ENCODE data around the gene PPP2R5D.

The PPP2R5D gene

DNA sequence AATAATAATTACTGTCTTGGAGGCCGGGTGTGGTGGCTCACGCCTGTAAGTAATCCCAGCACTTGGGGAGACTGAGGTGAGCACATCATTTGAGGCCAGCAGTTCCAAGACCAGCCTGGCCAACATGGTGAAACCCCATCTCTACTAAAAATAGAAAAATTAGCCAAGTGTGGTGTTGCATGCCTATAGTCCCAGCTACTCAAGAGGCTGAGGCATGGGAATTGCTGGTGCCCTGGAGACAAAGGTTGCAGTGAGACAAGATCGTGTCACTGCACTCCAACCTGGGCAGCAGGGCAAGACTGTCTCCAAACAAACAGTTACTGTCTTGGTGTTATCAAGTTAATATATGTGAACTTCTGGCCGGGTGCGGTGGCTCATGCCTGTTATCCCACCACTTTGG is 42.0 kb downstream of the PPP2R5D start:
- Mint-ChIP-seq H3K4me3 (peak overlapping the region in 1 of 3 experiments; percentile 10), H3K27ac (no peak overlapping the region), H3K36me3 (ENCODE audit: low read depth) (peaks cover 60% of the 10 kb centered on the region), H3K9me3 (no peaks in the 10 kb centered on the region), H3K27me3 (ENCODE audit: low read depth) (no peaks in the 10 kb centered on the region), H3K4me1 (no peaks in the 10 kb centered on the region)
- TF ChIP-seq, protein P1, sequence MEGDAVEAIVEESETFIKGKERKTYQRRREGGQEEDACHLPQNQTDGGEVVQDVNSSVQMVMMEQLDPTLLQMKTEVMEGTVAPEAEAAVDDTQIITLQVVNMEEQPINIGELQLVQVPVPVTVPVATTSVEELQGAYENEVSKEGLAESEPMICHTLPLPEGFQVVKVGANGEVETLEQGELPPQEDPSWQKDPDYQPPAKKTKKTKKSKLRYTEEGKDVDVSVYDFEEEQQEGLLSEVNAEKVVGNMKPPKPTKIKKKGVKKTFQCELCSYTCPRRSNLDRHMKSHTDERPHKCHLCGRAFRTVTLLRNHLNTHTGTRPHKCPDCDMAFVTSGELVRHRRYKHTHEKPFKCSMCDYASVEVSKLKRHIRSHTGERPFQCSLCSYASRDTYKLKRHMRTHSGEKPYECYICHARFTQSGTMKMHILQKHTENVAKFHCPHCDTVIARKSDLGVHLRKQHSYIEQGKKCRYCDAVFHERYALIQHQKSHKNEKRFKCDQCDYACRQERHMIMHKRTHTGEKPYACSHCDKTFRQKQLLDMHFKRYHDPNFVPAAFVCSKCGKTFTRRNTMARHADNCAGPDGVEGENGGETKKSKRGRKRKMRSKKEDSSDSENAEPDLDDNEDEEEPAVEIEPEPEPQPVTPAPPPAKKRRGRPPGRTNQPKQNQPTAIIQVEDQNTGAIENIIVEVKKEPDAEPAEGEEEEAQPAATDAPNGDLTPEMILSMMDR (IDR thresholded peaks at IDR 0.05; ENCODE audit: unreplicated experiment in 3 of 3), result no peak

DNA sequence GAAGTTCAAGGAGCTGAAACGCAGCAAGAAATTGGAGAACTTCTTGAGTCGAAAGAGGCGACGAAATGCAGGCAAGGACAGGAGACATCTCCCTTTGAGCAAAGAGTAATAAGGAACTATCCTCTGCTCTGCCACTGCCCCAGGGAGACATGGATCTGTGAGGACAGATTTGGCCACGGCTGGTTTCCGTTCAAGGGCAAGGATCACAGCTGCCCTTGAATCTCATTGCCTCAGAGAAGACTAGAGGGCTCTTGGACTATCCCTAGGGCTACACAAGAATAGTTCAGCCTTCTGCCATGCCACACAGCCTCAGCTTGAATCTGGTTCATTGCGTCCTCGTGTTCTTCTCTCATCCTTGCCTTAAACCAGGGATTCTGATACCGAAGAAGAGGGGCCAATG is 44.8 kb downstream of the PPP2R5D start:
- Mint-ChIP-seq H3K36me3 (ENCODE audit: low read depth) (peaks cover 78% of the 10 kb centered on the region), H3K27ac (no peak overlapping the region), H3K4me3 (no peak overlapping the region), H3K9me3 (no peaks in the 10 kb centered on the region), H3K27me3 (ENCODE audit: low read depth) (no peaks in the 10 kb centered on the region), H3K4me1 (no peaks in the 10 kb centered on the region)
- TF ChIP-seq, protein P1 (IDR thresholded peaks at IDR 0.05; ENCODE audit: unreplicated experiment in 3 of 3), result no peak

DNA sequence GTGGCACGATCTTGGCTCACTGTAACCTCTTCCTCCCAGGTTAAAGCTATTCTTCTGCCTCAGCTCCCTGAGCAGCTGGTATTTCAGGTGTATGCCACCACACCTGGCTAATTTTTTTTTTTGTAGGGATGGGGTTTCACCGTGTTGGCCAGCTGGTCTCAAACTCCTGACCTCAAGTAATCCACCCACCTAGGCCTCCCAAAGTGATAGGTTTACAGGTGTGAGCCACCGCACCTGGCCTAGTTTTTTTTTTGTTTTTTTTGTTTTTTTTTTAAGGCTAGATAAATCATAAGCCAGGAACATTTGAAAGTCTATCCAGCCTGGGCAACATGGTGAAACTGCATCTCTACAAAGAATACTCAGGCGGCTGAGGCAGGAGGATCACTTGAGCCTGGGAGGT is 48.0 kb downstream of the PPP2R5D start:
- Mint-ChIP-seq H3K4me3 (no peak overlapping the region), H3K27ac (no peak overlapping the region)
- TF ChIP-seq, protein P1 (IDR thresholded peaks at IDR 0.05; ENCODE audit: unreplicated experiment in 3 of 3), result no peak

DNA sequence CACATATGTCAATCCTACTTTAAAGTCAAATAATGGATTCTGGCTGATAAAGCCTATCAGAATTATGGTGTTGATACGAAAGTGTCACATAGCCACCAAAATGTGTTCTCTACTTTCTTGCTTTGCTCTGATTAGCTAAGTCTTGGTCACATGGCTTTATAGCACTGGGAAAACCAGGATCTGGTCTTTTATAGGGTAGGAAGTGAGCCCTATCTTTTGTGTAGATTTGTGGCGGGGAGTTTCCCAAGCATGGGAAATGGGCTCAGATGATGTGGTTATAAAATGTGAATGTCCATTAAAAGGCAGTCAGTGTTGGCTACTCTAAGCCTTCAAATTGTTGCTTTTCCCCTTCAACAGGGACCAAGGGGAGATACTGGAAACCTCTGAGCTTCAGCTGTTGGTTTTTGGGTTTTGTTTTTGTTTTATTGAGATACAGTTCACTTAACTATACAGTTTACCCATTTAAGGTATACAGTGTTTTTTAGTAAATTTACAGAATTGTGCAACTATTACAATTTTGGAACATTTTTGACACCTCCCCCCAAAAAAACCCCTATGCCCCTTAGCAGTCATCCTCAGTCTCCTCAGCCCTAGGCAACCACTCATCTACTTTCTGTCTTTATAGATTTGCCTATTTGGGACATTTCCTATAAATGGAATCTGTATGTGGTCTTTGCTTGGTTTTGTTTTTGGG is 49.3 kb downstream of the PPP2R5D start:
- TF ChIP-seq, protein P1 (IDR thresholded peaks at IDR 0.05; ENCODE audit: unreplicated experiment in 3 of 3), result no peak
- Mint-ChIP-seq H3K27me3 (ENCODE audit: low read depth) (no peaks in the 10 kb centered on the region), H3K9me3 (no peaks in the 10 kb centered on the region), H3K36me3 (ENCODE audit: low read depth) (peaks cover 76% of the 10 kb centered on the region), H3K27ac (no peak overlapping the region), H3K4me3 (no peak overlapping the region), H3K4me1 (no peaks in the 10 kb centered on the region)

More for the DNA sequence above, 48.0 kb downstream of the PPP2R5D start:
- Mint-ChIP-seq H3K27me3 (ENCODE audit: low read depth) (no peaks in the 10 kb centered on the region), H3K36me3 (ENCODE audit: low read depth) (peaks cover 76% of the 10 kb centered on the region), H3K9me3 (no peaks in the 10 kb centered on the region), H3K4me1 (no peaks in the 10 kb centered on the region)

DNA sequence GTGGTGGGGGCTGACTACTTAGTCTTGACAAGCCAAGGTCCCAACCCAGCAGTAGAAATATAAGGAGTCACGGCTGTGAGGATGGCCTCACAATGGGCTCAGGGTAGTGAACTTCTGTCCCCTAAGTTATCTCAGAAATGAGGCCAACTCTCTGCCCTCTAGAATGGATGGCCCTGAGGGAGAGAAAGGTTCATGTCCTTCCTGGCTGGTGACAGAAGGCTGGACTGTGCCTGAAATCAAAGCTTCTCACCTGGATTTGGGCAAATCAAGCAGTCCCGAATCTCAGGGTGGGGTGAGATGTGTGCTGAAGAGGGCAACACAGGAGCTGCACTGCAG is 49.8 kb downstream of the PPP2R5D start:
- Mint-ChIP-seq H3K27ac (no peak overlapping the region), H3K9me3 (no peaks in the 10 kb centered on the region), H3K36me3 (ENCODE audit: low read depth) (peaks cover 76% of the 10 kb centered on the region), H3K4me3 (no peak overlapping the region), H3K27me3 (ENCODE audit: low read depth) (no peaks in the 10 kb centered on the region), H3K4me1 (no peaks in the 10 kb centered on the region)
- TF ChIP-seq, protein P1 (IDR thresholded peaks at IDR 0.05; ENCODE audit: unreplicated experiment in 3 of 3), result no peak

DNA sequence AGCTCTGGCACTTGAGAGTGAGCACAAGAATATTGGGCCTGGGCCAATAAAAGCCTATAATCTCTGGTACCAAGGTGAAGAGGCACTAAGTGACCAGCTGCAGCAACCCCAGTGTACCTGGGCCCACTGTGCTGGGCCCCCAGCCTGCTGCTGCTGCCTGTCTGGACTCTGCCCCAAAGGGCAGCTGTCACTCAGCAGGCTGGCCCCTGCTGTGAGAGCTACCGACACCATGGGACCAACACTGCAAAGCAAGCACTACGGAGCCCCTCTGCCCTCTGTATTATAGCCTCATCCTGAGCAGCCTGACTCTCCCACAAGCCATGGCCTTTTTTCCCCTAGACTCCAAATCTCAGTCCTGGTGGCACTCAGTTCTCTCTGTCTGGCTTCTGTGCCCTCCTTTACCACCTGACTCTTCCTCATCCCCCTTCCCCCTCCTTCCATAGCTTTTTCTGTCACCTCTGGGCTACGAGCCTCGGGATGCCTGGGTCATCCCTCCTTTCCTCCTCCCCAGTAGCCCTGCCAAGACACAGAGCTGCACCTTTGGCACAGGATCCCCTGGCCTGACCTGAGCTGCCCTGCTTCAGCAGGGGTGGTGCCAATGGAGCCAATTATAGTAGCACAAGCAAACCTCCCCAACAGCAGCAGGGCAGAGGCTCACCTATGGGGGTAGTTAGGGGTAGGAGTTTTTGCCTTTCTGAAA is 51.3 kb downstream of the PPP2R5D start:
- TF ChIP-seq, protein P1 (IDR thresholded peaks at IDR 0.05; ENCODE audit: unreplicated experiment in 3 of 3), result no peak
- peak overlapping the region in 1 of 3 experiments; percentile 23 for H3K27ac Mint-ChIP-seq
- H3K4me3 Mint-ChIP-seq, result no peak overlapping the region
- peaks cover 75% of the 10 kb centered on the region for H3K36me3 Mint-ChIP-seq (ENCODE audit: low read depth)
- no peaks in the 10 kb centered on the region for H3K4me1 Mint-ChIP-seq
- H3K9me3 Mint-ChIP-seq, result no peaks in the 10 kb centered on the region
- H3K27me3 Mint-ChIP-seq (ENCODE audit: low read depth), result no peaks in the 10 kb centered on the region
